HEK293 (cell line): ENCODE measurements around the gene QSOX1.

Experiments used
- CTCF ChIA-PET: fragments of 350-600 bp; formaldehyde crosslinking; extraction: SDS; loops from one replicate; lab custom pipeline; 2021; ENCODE audit warnings: antibody characterized with exemption; lab: Yijun Ruan, JAX
- POLR2A ChIA-PET: fragments of 300-600 bp; formaldehyde crosslinking; extraction: SDS; loops from one replicate; lab custom pipeline; 2020; ENCODE audit warnings: antibody characterized with exemption, inconsistent platforms; lab: Yijun Ruan, JAX
- H3K27ac ChIP-seq: fragments of 200-500 bp; sonication (Bioruptor generic); 2 replicates; pipeline ENCODE4 v1.5.1; 2014; ENCODE audit warnings: low read depth, low read length, control low read depth, inconsistent platforms; ENCODE audit errors: extremely low read depth
- H3K36me3 ChIP-seq, 2 experiments: fragments of 200-500 bp in 1 of 2; sonication (Bioruptor generic) in 1 of 2; 1 replicate in 1 of 2; 2 replicates in 1 of 2; pipeline ENCODE4 v1.5.1; 2014 to 2017; ENCODE audit warnings: inconsistent platforms in 2 of 2, low read length in 2 of 2; ENCODE audit not compliant: control insufficient read depth in 2 of 2, insufficient read depth in 1 of 2
- H3K4me1 ChIP-seq: fragments of 200-500 bp; sonication (Bioruptor generic); 2 replicates; pipeline ENCODE4 v1.5.1; 2014; ENCODE audit warnings: mild to moderate bottlenecking, low read length, inconsistent platforms; ENCODE audit not compliant: control insufficient read depth, insufficient read depth
- H3K4me3 ChIP-seq: 2 replicates; pipeline ENCODE4 v1.5.1; 2011; ENCODE audit warnings: low read depth, mild to moderate bottlenecking, control low read depth, low read length, moderate library complexity
- H3K9me3 ChIP-seq: fragments of 200-500 bp; sonication (Bioruptor generic); 2 replicates; pipeline ENCODE4 v1.5.1; 2014; ENCODE audit warnings: low read depth, low read length, inconsistent platforms; ENCODE audit not compliant: control insufficient read depth, insufficient read depth
- CTCF ChIP-seq: fragments of 450-650 bp; formaldehyde crosslinking; IDR thresholded peaks from 2 replicates; pipeline ENCODE4 v1.5.1; 2016; ENCODE audit warnings: missing biosample characterization, missing genetic modification characterization
- GLIS1 ChIP-seq: fragments of 450-650 bp; formaldehyde crosslinking; IDR thresholded peaks from 2 replicates; pipeline ENCODE4 v1.5.1; 2016; ENCODE audit warnings: missing biosample characterization, missing genetic modification characterization
- KLF1 ChIP-seq: fragments of 450-650 bp; formaldehyde crosslinking; IDR thresholded peaks from 2 replicates; pipeline ENCODE4 v1.5.1; 2016; ENCODE audit warnings: missing biosample characterization, missing genetic modification characterization
- PRDM10 ChIP-seq: fragments of 450-650 bp; formaldehyde crosslinking; IDR thresholded peaks from 2 replicates; pipeline ENCODE4 v1.5.1; 2016; ENCODE audit warnings: missing biosample characterization, missing genetic modification characterization
- PRDM2 ChIP-seq: fragments of 450-650 bp; formaldehyde crosslinking; IDR thresholded peaks from 2 replicates; pipeline ENCODE4 v1.5.1; 2016; ENCODE audit warnings: missing biosample characterization, missing genetic modification characterization, borderline replicate concordance
- SETDB1 ChIP-seq: IDR thresholded peaks from one replicate; pipeline ENCODE4 v1.6.1; 2017; ENCODE audit warnings: mild to moderate bottlenecking, low read length, moderate library complexity, mixed read lengths; ENCODE audit not compliant: insufficient read length
- SP7 ChIP-seq: fragments of 450-650 bp; formaldehyde crosslinking; IDR thresholded peaks from 2 replicates; pipeline ENCODE4 v1.5.1; 2016; ENCODE audit warnings: missing biosample characterization, missing genetic modification characterization
- WT1 ChIP-seq: fragments of 450-650 bp; formaldehyde crosslinking; IDR thresholded peaks from 2 replicates; pipeline ENCODE4 v1.5.1; 2016; ENCODE audit warnings: missing biosample characterization, missing genetic modification characterization
- ZBTB20 ChIP-seq: fragments of 450-650 bp; formaldehyde crosslinking; IDR thresholded peaks from 2 replicates; pipeline ENCODE4 v1.5.1; 2016; ENCODE audit warnings: missing biosample characterization, missing genetic modification characterization
- ZNF121 ChIP-seq: fragments of 450-650 bp; formaldehyde crosslinking; IDR thresholded peaks from 2 replicates; pipeline ENCODE4 v1.5.1; 2016; ENCODE audit warnings: missing biosample characterization, missing genetic modification characterization
- ZNF221 ChIP-seq: fragments of 450-650 bp; formaldehyde crosslinking; IDR thresholded peaks from 2 replicates; pipeline ENCODE4 v1.5.1; 2017; ENCODE audit warnings: missing biosample characterization, missing genetic modification characterization, borderline replicate concordance
- ZNF239 ChIP-seq: fragments of 450-650 bp; formaldehyde crosslinking; IDR thresholded peaks from 2 replicates; pipeline ENCODE4 v1.5.1; 2016; ENCODE audit warnings: missing biosample characterization, missing genetic modification characterization
- ZNF280C ChIP-seq: fragments of 450-650 bp; formaldehyde crosslinking; IDR thresholded peaks from 2 replicates; pipeline ENCODE4 v1.5.1; 2016; ENCODE audit warnings: missing biosample characterization, missing genetic modification characterization
- ZNF311 ChIP-seq: fragments of 450-650 bp; formaldehyde crosslinking; IDR thresholded peaks from 2 replicates; pipeline ENCODE4 v1.5.1; 2017; ENCODE audit warnings: missing biosample characterization, missing genetic modification characterization, borderline replicate concordance
- ZNF610 ChIP-seq: fragments of 450-650 bp; formaldehyde crosslinking; IDR thresholded peaks from 2 replicates; pipeline ENCODE4 v1.5.1; 2016; ENCODE audit warnings: missing biosample characterization, missing genetic modification characterization, borderline replicate concordance
- ZNF654 ChIP-seq: fragments of 450-650 bp; formaldehyde crosslinking; IDR thresholded peaks from 2 replicates; pipeline ENCODE4 v1.5.1; 2016; ENCODE audit warnings: low read depth, missing biosample characterization, missing genetic modification characterization

QSOX1 gene

GRCh38 chr1:180176965-180177364 lies 22.3 kb downstream of the QSOX1 start (continued):
- no peak for TF ChIP-seq ZNF121 (tag by site-specific recombination)
- TF ChIP-seq SETDB1, result no peak

GRCh38 chr1:180177931-180178330 lies 23.3 kb downstream of the QSOX1 start:
- no peak overlapping the region for H3K27ac ChIP-seq
- CTCF ChIA-PET, result interaction anchor here (0.8 to 8.5 kb wide), 7 partner anchors 10 to 808 kb away, joined by 3 to 93 read pairs (median 38); no protein-coding TSS in a partner anchor
- H3K4me1 ChIP-seq, result no peaks in the 10 kb centered on the region
- POLR2A ChIA-PET, result no interaction called here
- H3K9me3 ChIP-seq, result no peaks in the 10 kb centered on the region
- peaks cover 0 to 11% of the 10 kb centered on the region in 2 experiments; a peak in 1 of 3 replicates for H3K36me3 ChIP-seq
- H3K4me3 ChIP-seq, result no peak overlapping the region
- TF ChIP-seq PRDM10 (tag by site-specific recombination) (0 out of 2 replicates have a peak, but pooled peaks have one; percentile 13), KLF1 (no peak), ZNF239 (no peak), WT1 (tag by site-specific recombination) (peak; percentile 47; the same call in 1 of the 2 replicates), GLIS1 (tag by site-specific recombination) (peak; percentile 46; the same call in 1 of the 2 replicates)
- TF ChIP-seq, all 188 proteins: peak for 3

GRCh38 chr1:180178511-180179161 lies 24.0 kb downstream of the QSOX1 start:
- Histone ChIP-seq H3K27ac (no peak overlapping the region), H3K4me3 (no peak overlapping the region), H3K9me3 (no peaks in the 10 kb centered on the region), H3K36me3 (peaks cover 0 to 12% of the 10 kb centered on the region in 2 experiments; a peak in 1 of 3 replicates), H3K4me1 (no peaks in the 10 kb centered on the region)
- POLR2A ChIA-PET, result interaction anchor here (0.5 kb wide), 1 partner anchor 35 kb away, joined by 4 read pairs; no protein-coding TSS in a partner anchor
- CTCF ChIA-PET, result interaction anchor here (0.6 to 8.5 kb wide), 58 partner anchors 9 to 1791 kb away, joined by 3 to 93 read pairs (median 4); partner anchors contain the start of gene ACBD6
- TF ChIP-seq ZNF610 (tag by site-specific recombination), result no peak
- TF ChIP-seq CTCF (tag by site-specific recombination), result peak; percentile 55
- no peak for TF ChIP-seq ZNF280C (tag by site-specific recombination)
- TF ChIP-seq SP7 (tag by site-specific recombination), result no peak
- TF ChIP-seq ZNF654, result peak; percentile 81
- TF ChIP-seq ZNF221 (tag by site-specific recombination), result no peak
- TF ChIP-seq ZNF311, result no peak
- no peak for TF ChIP-seq PRDM2
- no peak for TF ChIP-seq ZBTB20 (tag by site-specific recombination)
